ENCODE data around the gene MMP7.

GRCh38 chr11:102546923-102547471 is 16.4 kb upstream of the MMP7 start:
- no peak for TF ChIP-seq POLR2AphosphoS5 (IDR thresholded peaks at IDR 0.05; ENCODE audit: low read depth, low read length)
- no peak for TF ChIP-seq POLR2A (IDR thresholded peaks at IDR 0.05; ENCODE audit: low read depth, low read length)
- TF ChIP-seq TAF1 (IDR thresholded peaks at IDR 0.05; ENCODE audit: borderline replicate concordance, low read depth, low read length) = no peak

Measured in GM12892 (cell line).